Lung (tissue), 12 donors: Measurements from ENCODE around the gene STAC2. TPM values are rescaled to one million over a fixed set of nuclear protein-coding genes. Genes with fewer than 3 reads are reported as not detected.

Experiments used
- ATAC-seq: fragments of 200-7000 bp; cut with Tn5 transposase; one replicate; pipeline ENCODE4 v1.9.1; 2020; ENCODE audit warnings: moderate number of reproducible peaks; ENCODE audit not compliant: insufficient read depth, low FRiP score
- DNase-seq, 3 donors: peaks; one replicate each; pipeline ENCODE4 v3.0.0-alpha.2; 2013 to 2017
- H3K27ac ChIP-seq, 2 donors: one replicate each; pipeline ENCODE4 v1.5.1; 2013; ENCODE audit warnings: mild to moderate bottlenecking in 2 of 2, moderate library complexity in 2 of 2, control low read depth in 1 of 2, inconsistent platforms in 1 of 2, low read depth in 1 of 2, low read length in 1 of 2
- H3K27me3 ChIP-seq, 3 donors: one replicate each; pipeline ENCODE4 v1.5.1; 2013; ENCODE audit warnings: low read length in 2 of 3; ENCODE audit not compliant: control insufficient read depth in 3 of 3, insufficient read depth in 3 of 3
- H3K36me3 ChIP-seq, 4 donors: one replicate each; pipeline ENCODE4 v1.5.1; 2013; ENCODE audit warnings: low read length in 4 of 4, mild to moderate bottlenecking in 1 of 4, moderate library complexity in 1 of 4; ENCODE audit not compliant: control insufficient read depth in 4 of 4, insufficient read depth in 4 of 4
- H3K4me1 ChIP-seq, 5 donors: one replicate each; pipeline ENCODE4 v1.5.1; 2013; ENCODE audit warnings: low read length in 5 of 5, mild to moderate bottlenecking in 2 of 5, moderate library complexity in 1 of 5; ENCODE audit not compliant: control insufficient read depth in 5 of 5, insufficient read depth in 5 of 5
- H3K4me3 ChIP-seq: one replicate; pipeline ENCODE4 v1.5.1; 2013; ENCODE audit warnings: mild to moderate bottlenecking, control low read depth, moderate library complexity
- H3K9ac ChIP-seq, 2 donors: one replicate each; pipeline ENCODE4 v1.5.1; 2013; ENCODE audit warnings: low read length in 2 of 2, control low read depth in 1 of 2; ENCODE audit not compliant: insufficient read depth in 1 of 2
- H3K9me3 ChIP-seq, 4 donors: one replicate each; pipeline ENCODE4 v1.5.1; 2013; ENCODE audit warnings: low read length in 3 of 4, mild to moderate bottlenecking in 1 of 4, moderate library complexity in 1 of 4; ENCODE audit not compliant: control insufficient read depth in 4 of 4, insufficient read depth in 3 of 4
- CTCF ChIP-seq: IDR thresholded peaks from 2 replicates; pipeline ENCODE4 v1.5.1; 2012; ENCODE audit warnings: mild to moderate bottlenecking; ENCODE audit errors: control extremely low read depth, extremely low read depth
- WGBS, 2 donors: extraction: QIAGEN DNeasy Blood & Tissue Kit; methylation state at CpG; one replicate each; pipeline ENCODE4 v1.1.7; 2013; 5-methylcytosine and 5-hydroxymethylcytosine counted together
- polyA plus RNA-seq, 2 donors: library from polyadenylated mRNA; stranded (reverse); fragments of 200-250 nt; gene quantifications; one replicate each; pipeline ENCODE4 v1.2.1, GENCODE V29; 2013
- total RNA-seq, 2 donors: library from RNA; depleted of rRNA in 1 of 2; stranded (reverse); fragments of >200 nt in 1 of 2; gene quantifications; one replicate each; pipeline ENCODE4 v1.2.1, GENCODE V29; 2014 to 2021
- donor health status: control.
- donor health status: control.
- donor health status: Bipolar disorder and iron deficiency.
- donor health status: healthy.
- donor health status: DM: yes; HTN: yes; CAD: no.

The STAC2 gene
- total and polyA plus RNA-seq, 4 donors: 0.26 to 1.7 (median 0.42) TPM; not detected in 1

GRCh38 chr17:39238311-39238972 lies 12.7 kb upstream of the STAC2 start:
- ATAC-seq (no peak), DNase-seq (no peak)
- WGBS, 2 donors: 21 to 31% methylated on average over 15 of the region's 15 CpGs
- TF ChIP-seq CTCF: no peak
- Histone ChIP-seq H3K27me3 (peaks cover 0 to 4% (median 0%) of the 10 kb centered on the region in 3 donors), H3K4me3 (no peak overlapping the region), H3K9me3 (no peaks in the 10 kb centered on the region), H3K9ac (no peak overlapping the region), H3K4me1 (peaks cover 0 to 14% (median 0%) of the 10 kb centered on the region in 5 donors), H3K36me3 (no peaks in the 10 kb centered on the region), H3K27ac (peak overlapping the region in 1 of 2 donors; percentile 54)

GRCh38 chr17:39237586-39237985 lies 11.8 kb upstream of the STAC2 start:
- ATAC-seq (no peak), DNase-seq (no peak)
- Histone ChIP-seq H3K36me3 (no peaks in the 10 kb centered on the region), H3K27ac (no peak overlapping the region), H3K9ac (no peak overlapping the region), H3K9me3 (no peaks in the 10 kb centered on the region), H3K4me1 (peaks cover 0 to 14% (median 0%) of the 10 kb centered on the region in 5 donors), H3K27me3 (peaks cover 0 to 4% (median 0%) of the 10 kb centered on the region in 3 donors), H3K4me3 (no peak overlapping the region)
- WGBS, 2 donors: 77 to 91% methylated on average over 7 of the region's 7 CpGs
- no peak for TF ChIP-seq CTCF

- Histone ChIP-seq H3K9me3 (no peaks in the 10 kb centered on the region), H3K27me3 (peaks cover 0 to 4% (median 0%) of the 10 kb centered on the region in 3 donors), H3K9ac (no peak overlapping the region), H3K36me3 (no peaks in the 10 kb centered on the region), H3K4me3 (no peak overlapping the region), H3K4me1 (peaks cover 0 to 14% (median 2%) of the 10 kb centered on the region in 5 donors), H3K27ac (no peak overlapping the region)
- ATAC-seq (no peak), DNase-seq (no peak)
- 71 to 83% methylated on average over 6 of the region's 6 CpGs for WGBS, 2 donors
- no peak for TF ChIP-seq CTCF
Measured at GRCh38 chr17:39236981-39237441, 11.3 kb upstream of the STAC2 start.
